Heart right ventricle (tissue), 16 donors: ENCODE results near the gene PDE2A. TPM values are rescaled to one million over a fixed set of nuclear protein-coding genes. Genes with fewer than 3 reads are reported as not detected.

Experiments
- ATAC-seq, 8 donors: fragments of 200-7000 bp; cut with Tn5 transposase; one replicate each; pipeline ENCODE4 v1.9.1; 2020; ENCODE audit warnings: mild to moderate bottlenecking in 8 of 8, moderate library complexity in 8 of 8, moderate number of reproducible peaks in 1 of 8
- DNase-seq, 2 donors: peaks; one replicate each; pipeline ENCODE4 v3.0.0-alpha.2; 2020
- H3K27ac ChIP-seq, 10 donors: fragments of 200-600 bp; sonication (generic) in 2 of 10; one replicate each; pipeline versions ENCODE4 v1.5.0 to v1.8.0; 2020 to 2022; ENCODE audit warnings: mild to moderate bottlenecking in 3 of 10
- H3K27me3 ChIP-seq, 7 donors: fragments of 200-600 bp; one replicate each; pipeline ENCODE4 v1.8.0; 2021 to 2022; ENCODE audit warnings: mild to moderate bottlenecking in 2 of 7
- H3K36me3 ChIP-seq, 9 donors: fragments of 200-600 bp; sonication (generic) in 1 of 9; one replicate each; pipeline versions ENCODE4 v1.5.0 to v1.8.0; 2020 to 2022; ENCODE audit warnings: mild to moderate bottlenecking in 2 of 9
- H3K4me1 ChIP-seq, 9 donors: fragments of 200-600 bp; sonication (generic) in 1 of 9; one replicate each; pipeline versions ENCODE4 v1.5.0 to v1.8.0; 2020 to 2022; ENCODE audit warnings: mild to moderate bottlenecking in 4 of 9
- H3K4me3 ChIP-seq, 10 donors: fragments of 200-600 bp; sonication (generic) in 2 of 10; one replicate each; pipeline versions ENCODE4 v1.5.0 to v1.8.0; 2020 to 2022; ENCODE audit warnings: mild to moderate bottlenecking in 7 of 10, moderate library complexity in 2 of 10
- H3K9me3 ChIP-seq, 11 donors: fragments of 200-600 bp in 10 of 11; sonication (generic) in 2 of 11; one replicate each; pipeline versions ENCODE4 v1.5.0 to v1.8.0; 2013 to 2022; ENCODE audit warnings: mild to moderate bottlenecking in 2 of 11, control low read depth in 1 of 11, moderate library complexity in 1 of 11
- WGBS, 2 donors: extraction: QIAGEN DNeasy Blood & Tissue Kit; methylation state at CpG; one replicate each; pipeline ENCODE4 v1.1.7; 2013; ENCODE audit warnings: inconsistent platforms in 1 of 2; 5-methylcytosine and 5-hydroxymethylcytosine counted together
- intact Hi-C, 10 donors: fragments of 100-400 bp; cut with DNase I; formaldehyde crosslinking; loops; one replicate each; pipeline versions ENCODE4 v1.11.1 to v1.14.2; 2022
- polyA plus RNA-seq, 2 donors: library from polyadenylated mRNA; stranded (reverse); fragments of 200-250 nt; gene quantifications; one replicate each; pipeline ENCODE4 v1.2.3, GENCODE V29; 2013
- total RNA-seq, 10 donors: library from RNA; stranded (reverse); fragmentation: NEBNext Ultra II Directional in 3 of 10; extraction: Animal tissue kit (Norgen Biotek cat#: 25700) in 3 of 10; gene quantifications; one replicate each; pipeline versions ENCODE4 v1.2.1 to v1.2.4, GENCODE V29; 2021 to 2023
- TF ChIP-seq, protein P1 (sequence below), 9 donors: fragments of 200-600 bp; sonication (generic) in 2 of 9; IDR thresholded peaks; one replicate each; pipeline versions ENCODE4 v1.5.0 to v1.8.0; 2021 to 2022; ENCODE audit warnings: antibody characterized with exemption in 9 of 9, mild to moderate bottlenecking in 5 of 9, moderate library complexity in 1 of 9
- donor health status: Arrhythmogenic right ventricular cardiomyopathy.
- donor health status: ischemic (EF 13 %, LVEDD 7.1; RV severe dilation, severe dysfunction).
- donor health status: healthy with polysubstance abuse.
- donor health status: DM: no; HTN: yes; CAD: no.
- donor health status: DM: no; HTN: no; CAD: no.
- donor health status: ischemic (EF 25% LVEDD 6.9; RV normal size, moderate dysfunction).
- donor health status: ischemic (EF 25% LVEDD 5.7; RV mildly dilated, moderate dysfunction).
- donor health status: healthy.
- donor health status: DM: yes; HTN: yes; CAD: no.
- donor health status: Ischemic cardiomyopathy.
- donor health status: ischemic (EF 35%, LVEDD 5.7; RV mildly dilated, moderate dysfunction).
- donor health status: nonischemic (EF 11% LVEDD 7.7; RV severe dilation, severe dysfunction).
- donor health status: DM: yes; HTN: yes; CAD: no.
- donor health status: PGD.
- donor health status: ischemic (EF 29% LVEDD 5.4; RV normal size, mild dysfunction).
- donor health status: nonischemic (EF 23%, LVEDD 6.1; RV moderate dilation, normal function).

Gene PDE2A
- total and polyA plus RNA-seq, 12 donors, result 10.4 to 47.6 (median 30.2) TPM

DNA sequence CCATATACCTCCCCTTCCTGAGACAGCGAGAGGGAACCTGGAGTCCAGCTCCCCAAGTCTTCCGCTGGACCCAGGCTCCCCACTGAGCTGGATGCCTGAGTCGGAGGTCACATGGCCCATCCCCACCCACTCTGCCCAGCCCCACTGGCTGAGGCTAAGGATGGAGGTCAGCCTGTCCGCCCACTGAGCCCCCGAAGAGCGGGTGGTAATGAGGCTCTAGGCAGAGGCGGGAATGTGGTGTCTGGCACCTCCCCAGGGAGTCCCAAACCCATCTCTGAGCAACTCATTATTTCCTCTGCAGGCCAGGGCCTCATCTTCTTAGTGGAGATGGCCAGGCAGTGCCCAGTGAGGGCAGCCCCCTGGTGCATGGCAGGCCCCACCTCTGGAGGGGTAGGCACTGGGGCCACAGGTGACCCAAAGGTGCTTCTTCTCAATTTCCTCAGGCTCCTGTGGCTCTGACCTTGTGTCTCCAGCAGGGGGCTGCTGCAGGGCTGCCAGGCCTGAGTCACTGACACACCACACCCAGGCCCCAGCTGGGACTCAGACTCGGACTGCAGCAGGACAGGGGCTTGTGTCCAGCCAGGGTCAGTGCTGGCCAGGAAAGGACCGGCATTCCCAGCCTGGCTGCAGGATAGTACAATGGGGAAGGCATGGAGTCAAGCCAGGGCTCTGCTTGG, 10.2 kb upstream of the PDE2A start:
- TF ChIP-seq, protein P1, sequence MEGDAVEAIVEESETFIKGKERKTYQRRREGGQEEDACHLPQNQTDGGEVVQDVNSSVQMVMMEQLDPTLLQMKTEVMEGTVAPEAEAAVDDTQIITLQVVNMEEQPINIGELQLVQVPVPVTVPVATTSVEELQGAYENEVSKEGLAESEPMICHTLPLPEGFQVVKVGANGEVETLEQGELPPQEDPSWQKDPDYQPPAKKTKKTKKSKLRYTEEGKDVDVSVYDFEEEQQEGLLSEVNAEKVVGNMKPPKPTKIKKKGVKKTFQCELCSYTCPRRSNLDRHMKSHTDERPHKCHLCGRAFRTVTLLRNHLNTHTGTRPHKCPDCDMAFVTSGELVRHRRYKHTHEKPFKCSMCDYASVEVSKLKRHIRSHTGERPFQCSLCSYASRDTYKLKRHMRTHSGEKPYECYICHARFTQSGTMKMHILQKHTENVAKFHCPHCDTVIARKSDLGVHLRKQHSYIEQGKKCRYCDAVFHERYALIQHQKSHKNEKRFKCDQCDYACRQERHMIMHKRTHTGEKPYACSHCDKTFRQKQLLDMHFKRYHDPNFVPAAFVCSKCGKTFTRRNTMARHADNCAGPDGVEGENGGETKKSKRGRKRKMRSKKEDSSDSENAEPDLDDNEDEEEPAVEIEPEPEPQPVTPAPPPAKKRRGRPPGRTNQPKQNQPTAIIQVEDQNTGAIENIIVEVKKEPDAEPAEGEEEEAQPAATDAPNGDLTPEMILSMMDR (IDR thresholded peaks at IDR 0.05), result peak; percentile 27 to 64 (median 56)
- ATAC-seq, result peak; percentile 56 to 73 (median 66)
- Histone ChIP-seq H3K9me3 (no peaks in the 10 kb centered on the region), H3K4me1 (peaks cover 10 to 68% (median 44%) of the 10 kb centered on the region in 9 donors), H3K36me3 (peaks cover 0 to 64% (median 13%) of the 10 kb centered on the region in 9 donors), H3K4me3 (no peak overlapping the region), H3K27me3 (peaks cover 0 to 2% (median 0%) of the 10 kb centered on the region in 7 donors), H3K27ac (peak overlapping the region in 8 of 10 donors; percentile 16 to 75 (median 58))
- peak; percentile 56 to 74 for DNase-seq
- intact Hi-C loops, result loop anchor here in 9 of 10 donors (2.0 to 10.0 kb wide), 4 partner anchors 97 to 212 kb away; no protein-coding TSS in a partner anchor
- WGBS, 2 donors, result 59 to 69% methylated on average over 9 of the region's 9 CpGs

DNA sequence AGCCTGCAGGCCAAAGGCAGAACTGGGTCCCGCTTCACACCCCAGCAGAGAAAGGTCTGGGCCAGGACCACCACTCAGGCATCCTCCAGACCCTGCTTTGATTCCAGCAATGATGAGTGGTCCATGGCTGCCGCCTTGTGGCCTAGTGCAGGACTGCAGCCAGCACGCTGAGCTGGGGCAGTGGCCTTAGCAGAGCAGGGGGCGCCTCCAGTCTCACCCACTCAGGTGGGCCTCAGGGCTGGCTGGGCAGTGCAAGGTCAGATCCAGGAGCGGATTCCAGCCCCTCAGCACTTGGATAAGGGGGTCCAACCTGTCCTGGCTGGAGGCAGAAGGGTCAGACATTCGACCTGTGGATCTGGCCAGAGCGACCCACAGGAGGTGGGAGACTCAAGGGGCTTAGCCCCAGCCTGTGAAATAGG, 9.6 kb upstream of the PDE2A start:
- peak; percentile 43 to 73 for DNase-seq

GRCh38 chr11:72682858-72683243, 8.6 kb upstream of the PDE2A start:
- H3K4me1 ChIP-seq, result peaks cover 10 to 67% (median 38%) of the 10 kb centered on the region in 9 donors
- TF ChIP-seq, protein P1 (IDR thresholded peaks at IDR 0.05), result no peak
- H3K9me3 ChIP-seq, result no peaks in the 10 kb centered on the region
- peaks cover 0 to 49% (median 10%) of the 10 kb centered on the region in 9 donors for H3K36me3 ChIP-seq
- no peak for ATAC-seq
- 59 to 65% methylated on average over 4 of the region's 4 CpGs for WGBS, 2 donors
- H3K27ac ChIP-seq, result no peak overlapping the region
- peaks cover 0 to 17% (median 9%) of the 10 kb centered on the region in 7 donors for H3K27me3 ChIP-seq
- DNase-seq, result no peak
- no peak overlapping the region for H3K4me3 ChIP-seq
- intact Hi-C loops, result loop anchor here in 9 of 10 donors (1.0 to 10.0 kb wide), 6 partner anchors 94 to 211 kb away; no protein-coding TSS in a partner anchor

More for the DNA sequence above, 9.6 kb upstream of the PDE2A start:
- TF ChIP-seq, protein P1 (IDR thresholded peaks at IDR 0.05), result peak; percentile 81 to 96 (median 89)
- no peak overlapping the region for H3K4me3 ChIP-seq
- WGBS, 2 donors, result 62% methylated on average over 7 of the region's 7 CpGs
- H3K36me3 ChIP-seq, result peaks cover 0 to 58% (median 10%) of the 10 kb centered on the region in 9 donors
- intact Hi-C loops, result loop anchor here in 9 of 10 donors (1.0 to 10.0 kb wide), 6 partner anchors 95 to 211 kb away; no protein-coding TSS in a partner anchor
- peaks cover 0 to 8% (median under 1%) of the 10 kb centered on the region in 7 donors for H3K27me3 ChIP-seq
- H3K9me3 ChIP-seq, result no peaks in the 10 kb centered on the region
- peak overlapping the region in 4 of 10 donors; percentile 14 to 75 (median 60) for H3K27ac ChIP-seq
- peak; percentile 39 to 71 (median 60) for ATAC-seq
- peaks cover 10 to 69% (median 40%) of the 10 kb centered on the region in 9 donors for H3K4me1 ChIP-seq

GRCh38 chr11:72682238-72682857, 8.1 kb upstream of the PDE2A start:
- Histone ChIP-seq H3K4me1 (peaks cover 10 to 62% (median 36%) of the 10 kb centered on the region in 9 donors), H3K36me3 (peaks cover 0 to 44% (median 10%) of the 10 kb centered on the region in 9 donors), H3K9me3 (no peaks in the 10 kb centered on the region), H3K27ac (no peak overlapping the region), H3K4me3 (no peak overlapping the region), H3K27me3 (peaks cover 0 to 22% (median 14%) of the 10 kb centered on the region in 7 donors)
- 75 to 93% methylated on average over 5 of the region's 5 CpGs for WGBS, 2 donors
- DNase-seq (no peak), ATAC-seq (no peak)
- TF ChIP-seq, protein P1 (IDR thresholded peaks at IDR 0.05), result no peak
- intact Hi-C loops, result loop anchor here in 9 of 10 donors (2.0 to 10.0 kb wide), 5 partner anchors 94 to 210 kb away; no protein-coding TSS in a partner anchor
